IMR-90 (cell line): ENCODE results near the gene ACOT12. TPM values are rescaled to one million over a fixed set of nuclear protein-coding genes. Genes with fewer than 3 reads are reported as not detected.

ENCODE experiments used
- ATAC-seq: fragments of 200-7000 bp; cut with Tn5 transposase; 2 replicates; pipeline ENCODE4 v1.9.1; 2020; ENCODE audit warnings: low read depth, mild to moderate bottlenecking, moderate library complexity
- BruUV-seq: library from RNA; stranded (reverse); fragments of 400-500 nt; replicated peaks from 2 replicates; lab custom pipeline; 2021; lab: Mats Ljungman, UMichigan
- CTCF ChIA-PET: fragments of 300-600 bp; formaldehyde crosslinking; extraction: SDS; loops from one replicate; lab custom pipeline; 2021; ENCODE audit warnings: antibody characterized with exemption; lab: Yijun Ruan, JAX
- POLR2A ChIA-PET: fragments of 300-600 bp; sonication (Branson Sonifier 250); formaldehyde crosslinking; loops from one replicate; lab custom pipeline; 2022; ENCODE audit warnings: antibody characterized with exemption; ENCODE audit not compliant: unreplicated experiment; lab: Charles Lee
- DNase-seq: peaks from one replicate; pipeline ENCODE4 v3.0.0; 2013
- H2AFZ ChIP-seq: replicated peaks from 2 replicates; pipeline ENCODE3; 2013; ENCODE audit warnings: low read length, mild to moderate bottlenecking; ENCODE audit not compliant: poor library complexity
- H2AK5ac ChIP-seq: 2 replicates; pipeline ENCODE4 v1.6.1; 2013; ENCODE audit warnings: low read depth, low read length, inconsistent platforms
- H2AK9ac ChIP-seq: replicated peaks from 2 replicates; pipeline ENCODE3; 2013; ENCODE audit warnings: mild to moderate bottlenecking, low read depth, low read length, moderate library complexity; ENCODE audit not compliant: poor library complexity
- H2BK120ac ChIP-seq: 2 replicates; pipeline ENCODE4 v1.6.1; 2013; ENCODE audit warnings: low read depth, low read length, inconsistent platforms
- H2BK15ac ChIP-seq: 3 replicates; pipeline ENCODE4 v1.6.1; 2013; ENCODE audit warnings: low read depth, low read length, inconsistent platforms
- H2BK20ac ChIP-seq: 2 replicates; pipeline ENCODE4 v1.6.1; 2013; ENCODE audit warnings: low read depth, mild to moderate bottlenecking, inconsistent platforms, low read length, moderate library complexity
- H2BK5ac ChIP-seq: 2 replicates; pipeline ENCODE4 v1.6.1; 2013; ENCODE audit warnings: mild to moderate bottlenecking, low read depth, low read length, inconsistent platforms; ENCODE audit not compliant: poor library complexity, severe bottlenecking
- H3K14ac ChIP-seq: replicated peaks from 2 replicates; pipeline ENCODE4 v1.6.1; 2013; ENCODE audit warnings: low read depth, low read length, inconsistent platforms
- H3K18ac ChIP-seq: 2 replicates; pipeline ENCODE4 v1.6.1; 2013; ENCODE audit warnings: low read depth, low read length, control low read depth
- H3K23ac ChIP-seq: 2 replicates; pipeline ENCODE4 v1.6.1; 2013; ENCODE audit warnings: low read depth, low read length, inconsistent platforms
- H3K27ac ChIP-seq: 2 replicates; pipeline ENCODE4 v1.5.1; 2013; ENCODE audit warnings: mild to moderate bottlenecking, control low read depth, low read length; ENCODE audit not compliant: insufficient read depth
- H3K27me3 ChIP-seq: 2 replicates; pipeline ENCODE4 v1.6.1; 2013; ENCODE audit warnings: low read length; ENCODE audit not compliant: control insufficient read depth, insufficient read depth
- H3K36me3 ChIP-seq: 2 replicates; pipeline ENCODE4 v1.6.1; 2013; ENCODE audit warnings: low read length, mixed read lengths; ENCODE audit not compliant: control insufficient read depth, insufficient read depth
- H3K4ac ChIP-seq: 2 replicates; pipeline ENCODE4 v1.6.1; 2013; ENCODE audit warnings: low read depth, low read length, inconsistent platforms
- H3K4me1 ChIP-seq: 2 replicates; pipeline ENCODE4 v1.6.1; 2013; ENCODE audit warnings: low read length, mixed read lengths; ENCODE audit not compliant: control insufficient read depth, insufficient read depth
- H3K4me2 ChIP-seq: 2 replicates; pipeline ENCODE4 v1.6.1; 2013; ENCODE audit warnings: low read depth, mild to moderate bottlenecking, control low read depth, low read length, moderate library complexity
- H3K4me3 ChIP-seq: 2 replicates; pipeline ENCODE4 v1.5.1; 2013; ENCODE audit warnings: low read depth, mild to moderate bottlenecking, control low read depth, low read length, moderate library complexity; ENCODE audit not compliant: insufficient read depth
- H3K56ac ChIP-seq: 2 replicates; pipeline ENCODE4 v1.6.1; 2013; ENCODE audit warnings: low read length, inconsistent platforms; ENCODE audit not compliant: insufficient read depth; ENCODE audit errors: extremely low read depth
- H3K79me1 ChIP-seq, 2 experiments: 2 replicates each; pipeline ENCODE4 v1.6.1; 2013; ENCODE audit warnings: low read length in 2 of 2, inconsistent platforms in 1 of 2, low read depth in 1 of 2
- H3K9ac ChIP-seq: 2 replicates; pipeline ENCODE4 v1.6.1; 2013; ENCODE audit warnings: low read depth, low read length, control low read depth
- H3K9me1 ChIP-seq: 2 replicates; pipeline ENCODE4 v1.6.1; 2013; ENCODE audit warnings: low read length, inconsistent platforms; ENCODE audit not compliant: insufficient read depth
- H3K9me3 ChIP-seq: 2 replicates; pipeline ENCODE4 v1.6.1; 2013; ENCODE audit warnings: low read length; ENCODE audit not compliant: control insufficient read depth, insufficient read depth
- H4K20me1 ChIP-seq: 2 replicates; pipeline ENCODE4 v1.6.1; 2013; ENCODE audit warnings: low read length, inconsistent platforms; ENCODE audit not compliant: insufficient read depth
- H4K5ac ChIP-seq: 2 replicates; pipeline ENCODE4 v1.6.1; 2013; ENCODE audit warnings: mild to moderate bottlenecking, low read depth, low read length, control low read depth
- H4K8ac ChIP-seq, 2 experiments: 2 replicates each; pipeline ENCODE4 v1.6.1; 2013; ENCODE audit warnings: low read depth in 2 of 2, low read length in 2 of 2, control low read depth in 1 of 2, inconsistent platforms in 1 of 2
- H4K91ac ChIP-seq: 2 replicates; pipeline ENCODE4 v1.6.1; 2013; ENCODE audit warnings: low read depth, low read length, inconsistent platforms; ENCODE audit not compliant: insufficient read depth
- CEBPB ChIP-seq: IDR thresholded peaks from 2 replicates; pipeline ENCODE4 v1.6.1; 2012; ENCODE audit warnings: low read depth, low read length, improper control_type of control experiment
- CHD1 ChIP-seq: IDR thresholded peaks from 2 replicates; pipeline ENCODE4 v1.6.1; 2012; ENCODE audit warnings: low read depth, low read length, improper control_type of control experiment
- CTCF ChIP-seq: conservative IDR thresholded peaks from 2 replicates; pipeline ENCODE4 v1.5.1; 2012; ENCODE audit warnings: mild to moderate bottlenecking, low read depth, low read length, improper control_type of control experiment
- ELK1 ChIP-seq: fragments of 150-350 bp; IDR thresholded peaks from 2 replicates; pipeline ENCODE4 v1.6.1; 2016; ENCODE audit warnings: low read depth, mild to moderate bottlenecking, low read length, moderate library complexity, borderline replicate concordance
- MAFK ChIP-seq: IDR thresholded peaks from 2 replicates; pipeline ENCODE4 v1.6.1; 2012; ENCODE audit warnings: low read depth, low read length, improper control_type of control experiment
- MXI1 ChIP-seq: IDR thresholded peaks from 2 replicates; pipeline ENCODE4 v1.6.1; 2012; ENCODE audit warnings: low read depth, mild to moderate bottlenecking, low read length, moderate library complexity, borderline replicate concordance
- NFE2L2 ChIP-seq: fragments of 150-350 bp; IDR thresholded peaks from 2 replicates; pipeline ENCODE4 v1.6.1; 2016; ENCODE audit warnings: low read depth, mild to moderate bottlenecking, low read length
- POLR2A ChIP-seq: IDR thresholded peaks from 2 replicates; pipeline ENCODE4 v1.6.1; 2012; ENCODE audit warnings: mild to moderate bottlenecking, low read depth, low read length
- RAD21 ChIP-seq: IDR thresholded peaks from 2 replicates; pipeline ENCODE4 v1.6.1; 2012; ENCODE audit warnings: low read length, improper control_type of control experiment
- RCOR1 ChIP-seq: IDR thresholded peaks from 2 replicates; pipeline ENCODE4 v1.6.1; 2012; ENCODE audit warnings: mild to moderate bottlenecking, low read length, improper control_type of control experiment; ENCODE audit not compliant: insufficient replicate concordance
- SMC3 ChIP-seq: fragments of 150-350 bp; IDR thresholded peaks from 2 replicates; pipeline ENCODE4 v1.6.1; 2016; ENCODE audit warnings: low read depth, mild to moderate bottlenecking, antibody characterized with exemption, low read length, moderate library complexity
- WGBS, 2 experiments: methylation state at CpG; one replicate each; pipeline versions ENCODE4 v1.1.5 to v1.1.7; 2013; ENCODE audit warnings: missing lambda C conversion rate in 2 of 2; ENCODE audit not compliant: insufficient read length in 1 of 2; ENCODE audit errors: extremely low coverage in 2 of 2; 5-methylcytosine and 5-hydroxymethylcytosine counted together
- dilution Hi-C: fragments of 300-500 bp; cut with HindIII; formaldehyde crosslinking; loops from one replicate; pipeline ENCODE4 v1.14.3; 2018; ENCODE audit warnings: low sequenced_read_pairs; ENCODE audit not compliant: unreplicated experiment
- in situ Hi-C: fragments of 300-500 bp; cut with MboI; formaldehyde crosslinking; loops from 3 replicates; pipeline ENCODE4 v1.14.3; 2019; ENCODE audit warnings: low sequenced_read_pairs, inconsistent platforms, mixed read lengths
- intact Hi-C: fragments of 100-400 bp; cut with micrococcal nuclease; formaldehyde crosslinking; loops from 2 replicates; pipeline ENCODE4 v1.10.0; 2022
- polyA plus RNA-seq, 3 experiments: library from polyadenylated mRNA; depleted of rRNA; stranded (reverse); fragments of >200 nt; gene quantifications; 2 replicates each; pipeline ENCODE4 v1.2.3, GENCODE V29; 2012; ENCODE audit warnings: low replicate concordance in 1 of 3
- total RNA-seq: library from RNA; depleted of rRNA; stranded (reverse); fragments of >200 nt; gene quantifications from 2 replicates; pipeline ENCODE4 v1.2.3, GENCODE V29; 2012

The ACOT12 gene
- total and polyA plus RNA-seq, 2 of the 4 experiments (the other 2 are of a cell fraction): not detected

GRCh38 chr5:81429363-81429762 lies 35.4 kb upstream of the ACOT12 start:
- H3K27ac ChIP-seq: no peak overlapping the region
- H2BK5ac ChIP-seq: no peak overlapping the region
- H2AK5ac ChIP-seq: no peak overlapping the region
- H3K56ac ChIP-seq: no peak overlapping the region
- no peak overlapping the region for H2BK120ac ChIP-seq
- CTCF ChIA-PET: interaction anchor here (0.8 kb wide), 1 partner anchor 16 kb away, joined by 3 read pairs; no protein-coding TSS in a partner anchor
- DNase-seq (no peak), ATAC-seq (no peak)
- H4K20me1 ChIP-seq: no peaks in the 10 kb centered on the region
- H4K8ac ChIP-seq: no peak overlapping the region
- H3K9ac ChIP-seq: no peak overlapping the region
- no CpG with 5 or more reads among the region's 3 CpGs for whole genome bisulfite sequencing, 2 experiments
- H2BK20ac ChIP-seq: no peak overlapping the region
- no peak overlapping the region for H3K14ac ChIP-seq
- no peak overlapping the region for H2BK15ac ChIP-seq
- intact Hi-C loops (loop anchor here (5.0 kb wide), 1 partner anchor 408 kb away; no protein-coding TSS in a partner anchor), in situ Hi-C loops (loop anchor here (10.0 kb wide), 1 partner anchor 425 kb away; no protein-coding TSS in a partner anchor), dilution Hi-C loops (no loop called here)
- no peaks in the 10 kb centered on the region for H3K9me3 ChIP-seq
- no peak overlapping the region for H3K23ac ChIP-seq
- H3K79me1 ChIP-seq: no peaks in the 10 kb centered on the region
- peaks cover 8% of the 10 kb centered on the region for H3K4me1 ChIP-seq
- TF ChIP-seq RCOR1: no peak
- TF ChIP-seq SMC3: no peak
- TF ChIP-seq CTCF: no peak
- no peak for TF ChIP-seq MAFK
- TF ChIP-seq POLR2A: no peak
- no peak for TF ChIP-seq MXI1
- TF ChIP-seq CEBPB: no peak
- TF ChIP-seq ELK1: no peak
- TF ChIP-seq RAD21: no peak
- no peak for TF ChIP-seq CHD1
- no peak for TF ChIP-seq NFE2L2
- BruUV-seq: no TSS peak
- no peak overlapping the region for H2AFZ ChIP-seq
- H3K4me3 ChIP-seq: no peak overlapping the region
- no peaks in the 10 kb centered on the region for H3K36me3 ChIP-seq
- H3K4me2 ChIP-seq: no peak overlapping the region
- no peak overlapping the region for H3K4ac ChIP-seq
- H3K27me3 ChIP-seq: no peaks in the 10 kb centered on the region
- H2AK9ac ChIP-seq: no peak overlapping the region
- H4K5ac ChIP-seq: no peak overlapping the region
- no peak overlapping the region for H3K18ac ChIP-seq
- POLR2A ChIA-PET: no interaction called here
- H3K9me1 ChIP-seq: no peaks in the 10 kb centered on the region
- no peak overlapping the region for H4K91ac ChIP-seq
